ENCODE data around the gene KRTAP3-3. TPM values are rescaled to one million over a fixed set of nuclear protein-coding genes. Genes with fewer than 3 reads are reported as not detected.

The KRTAP3-3 gene
- total and polyA plus RNA-seq, 10 donors, result not detected

GRCh38 chr17:41029633-41030245, 35.8 kb upstream of the KRTAP3-3 start, which contains the start of gene KRTAP1-4:
Gene KRTAP1-4 (minus strand): TSS chr17:41030195. CDS start chr17:41030078, 117 bp downstream.
- H3K4me1 ChIP-seq, result no peaks in the 10 kb centered on the region
- intact Hi-C loops (cut with DNase I; ENCODE audit: low total_unique reads), result no loop called here
- no peaks in the 10 kb centered on the region for H3K9me3 ChIP-seq
- DNase-seq, result no peak
- no peak for TF ChIP-seq POLR2A (IDR thresholded peaks at IDR 0.05)
- TF ChIP-seq CTCF (IDR thresholded peaks at IDR 0.05 in 8 of 11, conservative IDR thresholded peaks at IDR 0.05 in 3 of 11), result no peak
- no peak for TF ChIP-seq POLR2AphosphoS5 (IDR thresholded peaks at IDR 0.05)
- no peaks in the 10 kb centered on the region for H3K36me3 ChIP-seq
- WGBS, 5 donors, result 84 to 92% (median 85%) methylated on average over 8 to 12 of the region's 12 CpGs
- no peak within 1 kb of the TSS for H3K27ac ChIP-seq
- no peak within 1 kb of the TSS for H3K4me3 ChIP-seq
- H3K27me3 ChIP-seq (replicated peaks in 1 of 7), result peaks cover 0 to 23% (median 4%) of the 10 kb centered on the region in 7 donors

GRCh38 chr17:41026715-41027471, 32.9 kb upstream of the KRTAP3-3 start, which contains the start of gene KRTAP1-5:
Gene KRTAP1-5 (minus strand): TSS chr17:41027208. CDS start chr17:41027155, 53 bp downstream.
- no peak for TF ChIP-seq POLR2AphosphoS5 (IDR thresholded peaks at IDR 0.05)
- TF ChIP-seq CTCF (IDR thresholded peaks at IDR 0.05 in 8 of 11, conservative IDR thresholded peaks at IDR 0.05 in 3 of 11), result no peak
- no peak for TF ChIP-seq POLR2A (IDR thresholded peaks at IDR 0.05)
- peaks cover 0 to 23% (median 4%) of the 10 kb centered on the region in 7 donors for H3K27me3 ChIP-seq (replicated peaks in 1 of 7)
- WGBS, 5 donors, result 63 to 84% (median 82%) methylated on average over 5 to 9 of the region's 9 CpGs
- H3K36me3 ChIP-seq, result no peaks in the 10 kb centered on the region
- no peak for DNase-seq
- intact Hi-C loops (cut with DNase I; ENCODE audit: low total_unique reads), result no loop called here
- H3K4me1 ChIP-seq, result no peaks in the 10 kb centered on the region
- no peak within 1 kb of the TSS for H3K27ac ChIP-seq
- H3K9me3 ChIP-seq, result peaks cover 0 to under 1% (median 0%) of the 10 kb centered on the region in 8 donors
- H3K4me3 ChIP-seq, result no peak within 1 kb of the TSS

DNA sequence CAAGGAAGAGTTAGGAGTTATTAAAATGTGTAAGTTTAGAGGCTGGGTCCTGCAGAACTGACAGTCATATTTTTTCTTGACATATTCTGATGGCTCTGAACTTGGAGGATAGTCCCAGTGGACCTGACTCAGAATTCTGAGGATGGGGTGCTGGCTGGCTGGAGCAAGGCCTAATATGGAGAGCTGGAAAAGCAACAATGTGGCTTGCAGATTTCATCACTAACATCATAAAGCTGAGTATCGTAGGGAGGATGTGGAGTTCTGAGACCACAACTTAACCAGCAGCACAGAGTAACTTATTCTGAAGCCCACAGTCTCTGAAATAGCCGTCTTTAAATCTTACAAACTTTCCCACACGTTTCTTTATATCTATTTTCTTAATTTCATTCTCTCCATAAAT, 30.7 kb upstream of the KRTAP3-3 start:
- Histone ChIP-seq H3K4me1 (no peaks in the 10 kb centered on the region), H3K9me3 (peaks cover 0 to 12% (median 0%) of the 10 kb centered on the region in 8 donors), H3K27ac (no peak overlapping the region), H3K4me3 (no peak overlapping the region), H3K27me3 (replicated peaks in 1 of 7) (peaks cover 0 to 21% (median 2%) of the 10 kb centered on the region in 7 donors), H3K36me3 (no peaks in the 10 kb centered on the region)
- WGBS, 5 donors, result 65 to 84% (median 78%) methylated on average over 3 of the region's 3 CpGs
- no peak for DNase-seq
- intact Hi-C loops (cut with DNase I; ENCODE audit: low total_unique reads), result no loop called here
- TF ChIP-seq POLR2AphosphoS5 (IDR thresholded peaks at IDR 0.05) (no peak), CTCF (IDR thresholded peaks at IDR 0.05 in 8 of 11, conservative IDR thresholded peaks at IDR 0.05 in 3 of 11) (no peak), POLR2A (IDR thresholded peaks at IDR 0.05) (no peak)

DNA sequence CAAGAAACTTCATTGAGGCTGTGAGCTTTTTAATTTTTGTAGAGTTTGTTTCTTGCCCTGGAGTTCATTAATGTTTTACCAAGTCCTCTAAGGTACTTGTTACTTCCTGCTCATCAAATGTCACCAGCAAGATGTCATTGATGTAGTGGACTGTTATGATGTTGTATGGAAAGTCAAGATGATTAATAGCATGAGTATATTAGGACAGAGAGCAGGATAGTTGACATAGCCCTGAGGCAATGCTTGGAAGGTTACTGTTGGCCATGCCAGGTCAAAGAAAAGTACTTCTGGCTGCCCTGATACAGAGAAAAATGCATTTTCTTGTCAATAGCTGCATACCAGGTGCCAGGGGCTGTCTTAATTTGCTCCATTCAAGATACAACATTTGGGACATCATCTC, 26.4 kb upstream of the KRTAP3-3 start:
- Histone ChIP-seq H3K27me3 (replicated peaks in 1 of 7) (no peaks in the 10 kb centered on the region), H3K9me3 (peaks cover 0 to 12% (median 0%) of the 10 kb centered on the region in 8 donors), H3K4me1 (no peaks in the 10 kb centered on the region), H3K27ac (no peak overlapping the region), H3K36me3 (no peaks in the 10 kb centered on the region), H3K4me3 (no peak overlapping the region)
- intact Hi-C loops (cut with DNase I; ENCODE audit: low total_unique reads), result no loop called here
- DNase-seq, result no peak
- no peak for TF ChIP-seq POLR2AphosphoS5 (IDR thresholded peaks at IDR 0.05)
- no peak for TF ChIP-seq POLR2A (IDR thresholded peaks at IDR 0.05)
- no peak for TF ChIP-seq CTCF (IDR thresholded peaks at IDR 0.05 in 8 of 11, conservative IDR thresholded peaks at IDR 0.05 in 3 of 11)

All from spleen (tissue), 11 donors.